GM06990 (cell line): Measurements from ENCODE around the gene NGLY1.

Experiments used
- DNase-seq: peaks from one replicate; pipeline ENCODE4 v3.0.0-alpha.2; 2011; ENCODE audit not compliant: insufficient read length; ENCODE audit errors: extremely low read depth
- H3K27me3 ChIP-seq: replicated peaks from 2 replicates; pipeline ENCODE4 v1.6.0; 2011; ENCODE audit warnings: low read length; ENCODE audit not compliant: control insufficient read depth, insufficient read depth
- H3K36me3 ChIP-seq: 2 replicates; pipeline ENCODE4 v1.5.1; 2011; ENCODE audit warnings: low read length; ENCODE audit not compliant: control insufficient read depth, insufficient read depth
- H3K4me3 ChIP-seq: replicated peaks from 2 replicates; pipeline ENCODE4 v1.5.1; 2011; ENCODE audit warnings: low read depth, mild to moderate bottlenecking, control low read depth, low read length
- CTCF ChIP-seq: IDR thresholded peaks from 2 replicates; pipeline ENCODE4 v1.5.1; 2011; ENCODE audit warnings: low read length, control low read depth, mild to moderate bottlenecking, inconsistent platforms; ENCODE audit not compliant: insufficient read depth, poor library complexity, severe bottlenecking

Gene NGLY1

GRCh38 chr3:25744470-25744869, 38.8 kb downstream of the NGLY1 start:
- DNase-seq: no peak
- TF ChIP-seq CTCF: no peak
- peaks cover 3% of the 10 kb centered on the region for H3K36me3 ChIP-seq
- no peak overlapping the region for H3K4me3 ChIP-seq
- H3K27me3 ChIP-seq: no peaks in the 10 kb centered on the region

DNA sequence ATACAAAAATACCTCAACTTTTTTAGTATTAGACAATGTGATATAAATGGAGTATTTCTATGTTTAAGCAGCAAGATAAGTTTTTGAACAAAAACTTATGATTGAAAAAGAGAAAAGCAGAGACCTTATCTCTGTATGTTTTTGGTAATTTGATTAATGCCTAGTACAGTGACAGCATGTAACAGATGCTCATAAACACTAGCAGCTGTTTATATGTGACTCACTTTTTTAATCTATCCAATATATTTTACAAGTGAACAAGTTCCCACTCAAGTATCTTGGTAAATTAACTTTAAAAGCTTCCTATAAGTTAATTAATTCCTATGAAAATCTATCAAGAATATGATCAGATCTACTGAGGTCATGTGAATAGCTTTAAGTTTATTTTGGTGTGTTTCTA, 55.1 kb downstream of the NGLY1 start:
- no peak for TF ChIP-seq CTCF
- H3K4me3 ChIP-seq: no peak overlapping the region
- no peak for DNase-seq
- no peaks in the 10 kb centered on the region for H3K27me3 ChIP-seq
- peaks cover 4% of the 10 kb centered on the region for H3K36me3 ChIP-seq

- no peaks in the 10 kb centered on the region for H3K27me3 ChIP-seq
- no peak for DNase-seq
- H3K36me3 ChIP-seq: peaks cover 3% of the 10 kb centered on the region
- TF ChIP-seq CTCF: no peak
- H3K4me3 ChIP-seq: no peak overlapping the region
These were observed 55.9 kb downstream of the NGLY1 start for GRCh38 chr3:25727316-25727715.

DNA sequence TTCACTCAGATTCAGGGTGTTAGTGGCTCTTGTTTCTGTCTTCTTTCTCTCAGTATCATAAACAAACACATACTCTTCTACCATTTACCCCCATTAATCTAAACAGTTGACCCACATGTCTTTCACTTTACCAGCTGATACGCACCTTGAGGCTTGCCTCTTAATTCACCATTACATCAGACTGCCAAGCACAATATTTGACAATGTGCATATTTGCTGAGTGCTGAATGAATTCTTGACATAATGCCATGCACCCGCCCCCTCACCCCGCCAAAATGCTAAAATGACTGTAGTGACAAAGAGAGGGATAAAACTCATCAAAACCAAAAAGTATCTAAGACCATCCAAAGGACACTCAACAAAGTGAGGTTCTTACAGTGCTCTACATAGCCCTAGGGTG, 57.4 kb downstream of the NGLY1 start:
- Histone ChIP-seq H3K4me3 (no peak overlapping the region), H3K36me3 (peaks cover 3% of the 10 kb centered on the region), H3K27me3 (no peaks in the 10 kb centered on the region)
- no peak for TF ChIP-seq CTCF
- no peak for DNase-seq

DNA sequence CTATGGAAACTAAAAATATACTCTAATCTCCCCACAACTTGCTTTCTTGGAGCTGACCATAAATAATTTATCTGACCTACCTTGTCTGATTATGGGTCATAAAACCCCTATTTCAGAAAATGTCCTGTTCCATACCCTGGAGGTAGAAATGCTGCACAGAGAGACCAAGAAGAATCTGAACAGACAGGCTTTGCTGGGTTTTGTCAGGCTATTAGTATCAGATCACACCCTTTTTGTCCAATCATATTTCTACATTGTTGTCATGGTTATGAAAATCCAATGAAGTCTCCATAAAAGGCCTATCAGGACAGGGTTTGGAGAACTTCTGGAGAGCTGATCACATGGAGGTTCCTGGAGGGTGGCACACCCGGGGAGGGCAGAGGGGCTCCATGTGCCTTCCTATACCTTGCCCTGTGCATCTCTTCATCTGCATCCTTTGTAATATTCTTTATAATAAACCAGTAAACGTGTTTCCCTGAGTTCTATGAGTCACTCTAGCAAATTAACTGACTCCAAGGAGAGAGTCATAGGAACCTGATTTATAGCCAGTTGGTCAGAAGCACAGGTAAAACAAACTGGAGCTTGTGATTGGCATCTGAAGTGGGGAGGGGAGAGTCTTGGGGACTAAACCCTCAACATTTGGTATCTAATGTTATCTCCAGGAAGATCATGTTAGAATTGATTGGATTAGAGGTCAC, 58.1 kb downstream of the NGLY1 start:
- H3K36me3 ChIP-seq: peaks cover 3% of the 10 kb centered on the region
- no peak overlapping the region for H3K4me3 ChIP-seq
- no peaks in the 10 kb centered on the region for H3K27me3 ChIP-seq
- TF ChIP-seq CTCF: no peak
- DNase-seq: no peak

GRCh38 chr3:25723802-25724201, 59.4 kb downstream of the NGLY1 start:
- Histone ChIP-seq H3K4me3 (no peak overlapping the region), H3K27me3 (no peaks in the 10 kb centered on the region), H3K36me3 (peaks cover 3% of the 10 kb centered on the region)
- no peak for DNase-seq
- TF ChIP-seq CTCF: no peak
